AG04450 (cell line): ENCODE data around the gene WBP2. TPM values are rescaled to one million over a fixed set of nuclear protein-coding genes. Genes with fewer than 3 reads are reported as not detected.

ENCODE experiments used
- CTCF ChIA-PET: fragments of 300-600, 350-600 bp; formaldehyde crosslinking; extraction: SDS; loops from one replicate; lab custom pipeline; 2022; ENCODE audit warnings: antibody characterized with exemption, inconsistent platforms; lab: Charles Lee
- POLR2A ChIA-PET: fragments of 350-600 bp; formaldehyde crosslinking; extraction: SDS; loops from one replicate; lab custom pipeline; 2021; ENCODE audit warnings: antibody characterized with exemption, inconsistent platforms; lab: Yijun Ruan, JAX
- DNase-seq: peaks from one replicate; pipeline ENCODE4 v3.0.0-alpha.2; 2011; ENCODE audit warnings: low read depth, low spot score
- H3K27ac ChIP-seq: one replicate; pipeline ENCODE4 v1.5.1; 2012; ENCODE audit warnings: low read depth, low read length, control low read depth
- H3K27me3 ChIP-seq: one replicate; pipeline ENCODE4 v1.6.0; 2012; ENCODE audit warnings: low read length; ENCODE audit not compliant: control insufficient read depth, insufficient read depth
- H3K4me3 ChIP-seq: 2 replicates; pipeline ENCODE4 v1.5.1; 2011; ENCODE audit warnings: mild to moderate bottlenecking, low read depth, low read length, control low read depth
- H3K9me3 ChIP-seq: 2 replicates; pipeline ENCODE4 v1.5.1; 2012; ENCODE audit warnings: low read length; ENCODE audit not compliant: control insufficient read depth, insufficient read depth
- CTCF ChIP-seq: IDR thresholded peaks from 2 replicates; pipeline ENCODE4 v1.5.1; 2011; ENCODE audit warnings: low read depth, low read length, control low read depth, inconsistent platforms
- polyA plus RNA-seq: library from polyadenylated mRNA; depleted of rRNA; stranded (reverse); fragments of >200 nt; gene quantifications from 2 replicates; pipeline ENCODE4 v1.2.3, GENCODE V29; 2011

Gene WBP2
- polyA plus RNA-seq, 1 experiment, result 35.3 TPM

DNA sequence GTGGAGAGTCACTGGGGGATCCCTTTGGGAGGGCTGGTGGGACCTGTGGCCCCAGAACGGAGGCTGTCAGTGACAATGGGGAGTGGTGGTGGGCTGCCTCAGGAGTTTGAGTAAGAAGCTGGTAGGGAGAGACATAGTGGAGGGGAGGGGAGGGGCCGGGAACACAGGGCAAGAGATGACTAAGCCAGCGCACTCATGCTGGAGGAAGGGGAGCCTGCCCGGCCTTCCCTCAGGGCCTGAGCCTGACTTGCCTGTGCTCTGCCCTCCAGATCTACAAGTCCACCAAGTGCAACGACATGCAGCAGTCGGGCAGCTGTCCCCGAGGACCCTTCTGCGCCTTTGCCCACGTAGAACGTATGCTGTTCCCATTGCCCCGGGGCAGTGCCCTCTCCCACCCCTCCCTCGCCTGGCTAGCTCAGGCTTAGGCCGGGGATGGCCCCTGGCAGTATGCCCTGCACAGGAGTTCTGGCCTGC lies 40.2 kb downstream of the WBP2 start:
- no peaks in the 10 kb centered on the region for H3K27me3 ChIP-seq
- peak overlapping the region; percentile 75 for H3K27ac ChIP-seq
- no peak overlapping the region for H3K4me3 ChIP-seq
- ChIA-PET CTCF (interaction anchor here (1.4 to 2.3 kb wide), 2 partner anchors 12 to 15 kb away, joined by 4 to 12 read pairs; no protein-coding TSS in a partner anchor), POLR2A (interaction anchor here (0.5 to 1.6 kb wide), 7 partner anchors 8 to 79 kb away, joined by 3 to 19 read pairs (median 3); a partner anchor contains a TSS)
- no peaks in the 10 kb centered on the region; the same call in 1 of the 2 replicates for H3K9me3 ChIP-seq
- no peak for TF ChIP-seq CTCF
- DNase-seq, result peak; percentile 39

- ChIA-PET POLR2A (interaction anchor here (1.2 kb wide), 1 partner anchor 34 kb away, joined by 3 read pairs; no protein-coding TSS in a partner anchor), CTCF (interaction anchor here (2.3 kb wide), 1 partner anchor 13 kb away, joined by 12 read pairs; no protein-coding TSS in a partner anchor)
- no peaks in the 10 kb centered on the region; the same call in 1 of the 2 replicates for H3K9me3 ChIP-seq
Observed at GRCh38 chr17:75814021-75814395, 41.1 kb downstream of the WBP2 start.

GRCh38 chr17:75813081-75814020 lies 41.8 kb downstream of the WBP2 start:
- TF ChIP-seq CTCF, result no peak
- no peak overlapping the region for H3K4me3 ChIP-seq
- ChIA-PET CTCF (no interaction called here), POLR2A (interaction anchor here (1.2 to 1.6 kb wide), 2 partner anchors 29 to 33 kb away, joined by 3 to 10 read pairs; partner anchors contain the start of gene UNK)
- no peak overlapping the region for H3K27ac ChIP-seq
- H3K9me3 ChIP-seq, result no peaks in the 10 kb centered on the region; the same call in 1 of the 2 replicates
- H3K27me3 ChIP-seq, result no peaks in the 10 kb centered on the region
- DNase-seq, result no peak

More at GRCh38 chr17:75814021-75814395, 41.1 kb downstream of the WBP2 start:
- Histone ChIP-seq H3K27me3 (no peaks in the 10 kb centered on the region), H3K4me3 (no peak overlapping the region), H3K27ac (no peak overlapping the region)
- DNase-seq, result no peak
- TF ChIP-seq CTCF, result no peak

- no peak; the same call in 1 of the 2 replicates for TF ChIP-seq CTCF
- H3K27me3 ChIP-seq, result no peaks in the 10 kb centered on the region
- H3K27ac ChIP-seq, result no peak overlapping the region
- ChIA-PET POLR2A (interaction anchor here (1.2 to 1.6 kb wide), 2 partner anchors 28 to 32 kb away, joined by 3 to 10 read pairs; partner anchors contain the start of gene UNK), CTCF (no interaction called here)
- no peak overlapping the region for H3K4me3 ChIP-seq
- no peaks in the 10 kb centered on the region; the same call in 1 of the 2 replicates for H3K9me3 ChIP-seq
- DNase-seq, result no peak
Observed at GRCh38 chr17:75812096-75813013, 42.8 kb downstream of the WBP2 start.
